WTC11 (cell line): ENCODE data around the gene UBFD1.

Source experiments
- ESRRA ChIP-seq: sonication (generic); formaldehyde crosslinking; IDR thresholded peaks from 2 replicates; pipeline ENCODE4 v1.8.1; 2022; ENCODE audit warnings: mild to moderate bottlenecking, missing genetic modification reagents, borderline replicate concordance
- JAZF1 ChIP-seq: fragments of 250-450 bp; sonication (Bioruptor Pico); IDR thresholded peaks from 2 replicates; pipeline ENCODE4 v1.9.0; 2021; ENCODE audit warnings: moderate library complexity, mild to moderate bottlenecking, inconsistent platforms
- SP1 ChIP-seq: sonication (generic); formaldehyde crosslinking; conservative IDR thresholded peaks from 2 replicates; pipeline ENCODE4 v1.8.1; 2022; ENCODE audit warnings: missing genetic modification reagents
- ZNF138 ChIP-seq: sonication (generic); formaldehyde crosslinking; conservative IDR thresholded peaks from 2 replicates; pipeline ENCODE4 v1.8.1; 2022; ENCODE audit warnings: mild to moderate bottlenecking, moderate library complexity, missing genetic modification reagents
- ZNF263 ChIP-seq: sonication (generic); formaldehyde crosslinking; IDR thresholded peaks from 2 replicates; pipeline ENCODE4 v1.8.1; 2022; ENCODE audit warnings: low read depth, mild to moderate bottlenecking, moderate library complexity, missing genetic modification reagents
- TF ChIP-seq, protein P1 (sequence below): fragments of 200-600 bp; IDR thresholded peaks from 2 replicates; pipeline ENCODE4 v1.8.0; 2022; ENCODE audit warnings: antibody characterized with exemption
- TF ChIP-seq, protein P2 (sequence below): sonication (generic); formaldehyde crosslinking; IDR thresholded peaks from 2 replicates; pipeline ENCODE4 v1.8.1; 2023; ENCODE audit warnings: mild to moderate bottlenecking, moderate library complexity, missing genetic modification reagents
- TF ChIP-seq, protein P3 (sequence below): fragments of 250-450 bp; sonication (Bioruptor Pico); conservative IDR thresholded peaks from 2 replicates; pipeline ENCODE4 v1.9.0; 2021; ENCODE audit warnings: mild to moderate bottlenecking
- TF ChIP-seq, protein P4 (sequence below): sonication (generic); formaldehyde crosslinking; IDR thresholded peaks from 2 replicates; pipeline ENCODE4 v1.8.0; 2022; ENCODE audit warnings: mild to moderate bottlenecking, missing genetic modification reagents
- TF ChIP-seq, protein P5 (sequence below): sonication (generic); formaldehyde crosslinking; IDR thresholded peaks from 2 replicates; pipeline ENCODE4 v1.8.1; 2022; ENCODE audit warnings: missing genetic modification reagents, borderline replicate concordance

DNA sequence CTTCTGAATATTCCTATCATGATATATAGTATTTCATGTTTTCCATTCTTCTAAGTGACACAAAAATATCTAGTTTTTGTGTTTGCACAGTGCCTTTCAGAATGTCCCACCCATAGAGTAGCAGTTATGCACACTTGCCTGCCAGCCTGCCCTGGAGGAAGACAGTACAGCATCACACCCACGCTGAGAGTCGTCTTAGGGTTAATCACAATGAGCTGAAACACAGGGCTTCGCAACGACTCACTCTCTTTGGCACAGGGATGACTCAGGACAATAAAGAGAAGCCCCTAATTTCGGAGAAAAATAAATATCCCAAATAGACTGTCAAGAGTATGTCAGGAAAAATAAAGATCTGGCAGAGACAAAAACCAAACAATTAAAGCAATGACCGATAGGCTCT, 50.2 kb downstream of the UBFD1 start:
- TF ChIP-seq, protein P1, sequence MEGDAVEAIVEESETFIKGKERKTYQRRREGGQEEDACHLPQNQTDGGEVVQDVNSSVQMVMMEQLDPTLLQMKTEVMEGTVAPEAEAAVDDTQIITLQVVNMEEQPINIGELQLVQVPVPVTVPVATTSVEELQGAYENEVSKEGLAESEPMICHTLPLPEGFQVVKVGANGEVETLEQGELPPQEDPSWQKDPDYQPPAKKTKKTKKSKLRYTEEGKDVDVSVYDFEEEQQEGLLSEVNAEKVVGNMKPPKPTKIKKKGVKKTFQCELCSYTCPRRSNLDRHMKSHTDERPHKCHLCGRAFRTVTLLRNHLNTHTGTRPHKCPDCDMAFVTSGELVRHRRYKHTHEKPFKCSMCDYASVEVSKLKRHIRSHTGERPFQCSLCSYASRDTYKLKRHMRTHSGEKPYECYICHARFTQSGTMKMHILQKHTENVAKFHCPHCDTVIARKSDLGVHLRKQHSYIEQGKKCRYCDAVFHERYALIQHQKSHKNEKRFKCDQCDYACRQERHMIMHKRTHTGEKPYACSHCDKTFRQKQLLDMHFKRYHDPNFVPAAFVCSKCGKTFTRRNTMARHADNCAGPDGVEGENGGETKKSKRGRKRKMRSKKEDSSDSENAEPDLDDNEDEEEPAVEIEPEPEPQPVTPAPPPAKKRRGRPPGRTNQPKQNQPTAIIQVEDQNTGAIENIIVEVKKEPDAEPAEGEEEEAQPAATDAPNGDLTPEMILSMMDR: no peak
- TF ChIP-seq, protein P2, sequence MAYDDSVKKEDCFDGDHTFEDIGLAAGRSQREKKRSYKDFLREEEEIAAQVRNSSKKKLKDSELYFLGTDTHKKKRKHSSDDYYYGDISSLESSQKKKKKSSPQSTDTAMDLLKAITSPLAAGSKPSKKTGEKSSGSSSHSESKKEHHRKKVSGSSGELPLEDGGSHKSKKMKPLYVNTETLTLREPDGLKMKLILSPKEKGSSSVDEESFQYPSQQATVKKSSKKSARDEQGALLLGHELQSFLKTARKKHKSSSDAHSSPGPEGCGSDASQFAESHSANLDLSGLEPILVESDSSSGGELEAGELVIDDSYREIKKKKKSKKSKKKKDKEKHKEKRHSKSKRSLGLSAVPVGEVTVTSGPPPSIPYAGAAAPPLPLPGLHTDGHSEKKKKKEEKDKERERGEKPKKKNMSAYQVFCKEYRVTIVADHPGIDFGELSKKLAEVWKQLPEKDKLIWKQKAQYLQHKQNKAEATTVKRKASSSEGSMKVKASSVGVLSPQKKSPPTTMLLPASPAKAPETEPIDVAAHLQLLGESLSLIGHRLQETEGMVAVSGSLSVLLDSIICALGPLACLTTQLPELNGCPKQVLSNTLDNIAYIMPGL (CRISPR knock-in tag): no peak
- TF ChIP-seq, protein P3, sequence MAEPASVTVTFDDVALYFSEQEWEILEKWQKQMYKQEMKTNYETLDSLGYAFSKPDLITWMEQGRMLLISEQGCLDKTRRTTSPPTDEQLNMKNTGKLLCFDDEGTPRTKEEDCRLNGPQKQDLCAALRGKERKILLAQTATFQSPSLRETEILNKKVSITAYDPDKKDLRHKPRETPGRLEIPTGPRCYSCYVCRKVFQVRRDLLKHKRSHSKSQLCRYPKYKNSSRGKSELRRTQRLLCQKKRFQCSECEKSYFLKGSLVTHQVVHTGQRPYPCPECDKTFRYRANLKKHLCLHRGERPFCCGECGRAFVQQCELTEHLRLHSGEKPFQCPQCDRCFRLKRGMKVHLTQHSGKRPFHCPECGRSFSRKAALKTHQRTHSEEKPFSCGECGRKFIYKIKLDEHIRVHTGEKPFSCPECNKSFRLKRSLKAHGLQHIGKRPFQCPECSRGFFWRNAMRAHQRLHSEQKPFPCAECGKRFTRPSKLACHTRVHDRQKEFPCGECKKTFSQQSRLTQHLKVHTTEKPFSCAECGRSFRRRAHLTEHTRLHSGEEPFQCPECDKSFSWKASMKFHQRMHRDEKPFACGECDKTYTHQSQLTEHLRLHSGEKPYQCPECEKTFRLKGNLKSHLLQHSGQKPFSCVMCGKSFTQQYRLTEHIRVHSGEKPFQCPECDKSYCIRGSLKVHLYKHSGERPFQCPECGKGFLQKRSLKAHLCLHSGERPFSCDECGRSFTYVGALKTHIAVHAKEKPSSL (CRISPR knock-in tag): no peak
- no peak for TF ChIP-seq ESRRA
- TF ChIP-seq, protein P4, sequence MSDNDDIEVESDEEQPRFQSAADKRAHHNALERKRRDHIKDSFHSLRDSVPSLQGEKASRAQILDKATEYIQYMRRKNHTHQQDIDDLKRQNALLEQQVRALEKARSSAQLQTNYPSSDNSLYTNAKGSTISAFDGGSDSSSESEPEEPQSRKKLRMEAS (CRISPR knock-in tag): no peak
- no peak for TF ChIP-seq SP1 (CRISPR knock-in tag)
- TF ChIP-seq, protein P5, sequence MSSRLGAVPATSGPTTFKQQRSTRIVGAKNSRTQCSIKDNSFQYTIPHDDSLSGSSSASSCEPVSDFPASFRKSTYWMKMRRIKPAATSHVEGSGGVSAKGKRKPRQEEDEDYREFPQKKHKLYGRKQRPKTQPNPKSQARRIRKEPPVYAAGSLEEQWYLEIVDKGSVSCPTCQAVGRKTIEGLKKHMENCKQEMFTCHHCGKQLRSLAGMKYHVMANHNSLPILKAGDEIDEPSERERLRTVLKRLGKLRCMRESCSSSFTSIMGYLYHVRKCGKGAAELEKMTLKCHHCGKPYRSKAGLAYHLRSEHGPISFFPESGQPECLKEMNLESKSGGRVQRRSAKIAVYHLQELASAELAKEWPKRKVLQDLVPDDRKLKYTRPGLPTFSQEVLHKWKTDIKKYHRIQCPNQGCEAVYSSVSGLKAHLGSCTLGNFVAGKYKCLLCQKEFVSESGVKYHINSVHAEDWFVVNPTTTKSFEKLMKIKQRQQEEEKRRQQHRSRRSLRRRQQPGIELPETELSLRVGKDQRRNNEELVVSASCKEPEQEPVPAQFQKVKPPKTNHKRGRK (CRISPR knock-in tag): no peak
- TF ChIP-seq ZNF138 (CRISPR knock-in tag): no peak
- no peak for TF ChIP-seq JAZF1
- TF ChIP-seq ZNF263 (CRISPR knock-in tag): no peak
